Mucosa of descending colon (tissue), 3 donors: ENCODE measurements around the gene ZACN. TPM values are rescaled to one million over a fixed set of nuclear protein-coding genes. Genes with fewer than 3 reads are reported as not detected.

Experiments
- ATAC-seq: fragments of 200-7000 bp; cut with Tn5 transposase; one replicate; pipeline ENCODE4 v1.9.1; 2020; ENCODE audit warnings: mild to moderate bottlenecking, moderate library complexity
- DNase-seq, 3 donors: peaks; one replicate each; pipeline ENCODE4 v3.0.0-alpha.2; 2020
- H3K36me3 ChIP-seq: fragments of 200-600 bp; one replicate; pipeline ENCODE4 v1.8.0; 2021; ENCODE audit warnings: low read depth, mild to moderate bottlenecking
- H3K4me1 ChIP-seq: fragments of 200-600 bp; one replicate; pipeline ENCODE4 v1.8.0; 2021; ENCODE audit warnings: low read depth, mild to moderate bottlenecking
- H3K4me3 ChIP-seq: fragments of 200-600 bp; one replicate; pipeline ENCODE4 v1.8.0; 2021; ENCODE audit warnings: mild to moderate bottlenecking
- H3K9me3 ChIP-seq: fragments of 200-600 bp; one replicate; pipeline ENCODE4 v1.8.0; 2021; ENCODE audit warnings: mild to moderate bottlenecking
- intact Hi-C, 2 donors: fragments of 100-400 bp; cut with DNase I in 1 of 2; cut with micrococcal nuclease in 1 of 2; formaldehyde crosslinking; loops; one replicate each; pipeline versions ENCODE4 v1.11.0 to v1.11.1; 2022; cut with DNase I, micrococcal nuclease
- total RNA-seq, 3 donors: library from RNA; stranded (reverse); fragmentation: NEBNext Ultra II Directional in 2 of 3; extraction: Animal tissue kit (Norgen Biotek cat#: 25700) in 2 of 3; gene quantifications; one replicate each; pipeline versions ENCODE4 v1.2.1 to v1.2.4, GENCODE V29; 2021 to 2023
- TF ChIP-seq, protein P1 (sequence below): fragments of 200-600 bp; IDR thresholded peaks from one replicate; pipeline ENCODE4 v1.8.0; 2022; ENCODE audit warnings: antibody characterized with exemption, mild to moderate bottlenecking
- donor health status: DM: no; HTN: no; CAD: no; lungs with moderate emphysema.
- donor health status: DM: no; HTN: no; CAD: no.
- donor health status: DM: no; HTN: yes; CAD: no.

Gene ZACN
- total RNA-seq, 3 donors from 2014 or later = 1.4 TPM; not detected in 2

DNA sequence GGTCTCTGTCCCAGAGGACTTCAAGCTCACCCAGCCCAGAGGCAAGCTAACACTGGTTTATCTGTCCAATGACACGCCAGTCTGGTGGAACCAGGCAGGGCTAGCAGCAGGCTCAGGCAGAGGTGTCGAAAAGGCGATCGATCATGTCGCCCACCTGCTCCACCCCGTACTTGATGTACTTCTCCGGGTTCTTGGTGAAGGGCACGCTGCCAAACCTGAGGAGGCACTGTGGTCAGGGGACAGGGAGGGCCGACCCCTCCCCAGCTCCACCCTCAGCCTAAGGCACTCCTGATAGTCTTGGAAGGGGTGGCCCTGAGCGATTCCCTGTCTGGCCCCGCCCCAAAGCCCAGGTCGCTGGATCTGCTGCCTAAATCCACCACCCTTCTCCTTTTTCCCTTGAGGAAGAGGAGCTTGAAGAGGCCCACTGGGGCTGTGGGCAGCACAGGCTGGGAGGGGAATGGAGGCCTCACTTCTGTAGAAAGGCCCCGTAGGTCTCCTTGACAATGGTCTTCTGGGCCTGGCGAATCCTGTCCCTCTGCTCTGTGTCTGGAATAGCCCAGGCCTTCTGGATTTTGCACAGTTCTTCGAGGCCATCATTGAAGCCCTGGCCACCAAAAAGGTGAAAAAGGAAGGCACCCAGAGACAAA is 4.7 kb downstream of the ZACN start:
- Histone ChIP-seq H3K36me3 (no peaks in the 10 kb centered on the region), H3K4me3 (no peak overlapping the region), H3K9me3 (no peaks in the 10 kb centered on the region), H3K4me1 (no peaks in the 10 kb centered on the region)
- peak in 1 of 3 donors; percentile 39 for DNase-seq
- intact Hi-C loops = no loop called here
- ATAC-seq = no peak
- TF ChIP-seq, protein P1, sequence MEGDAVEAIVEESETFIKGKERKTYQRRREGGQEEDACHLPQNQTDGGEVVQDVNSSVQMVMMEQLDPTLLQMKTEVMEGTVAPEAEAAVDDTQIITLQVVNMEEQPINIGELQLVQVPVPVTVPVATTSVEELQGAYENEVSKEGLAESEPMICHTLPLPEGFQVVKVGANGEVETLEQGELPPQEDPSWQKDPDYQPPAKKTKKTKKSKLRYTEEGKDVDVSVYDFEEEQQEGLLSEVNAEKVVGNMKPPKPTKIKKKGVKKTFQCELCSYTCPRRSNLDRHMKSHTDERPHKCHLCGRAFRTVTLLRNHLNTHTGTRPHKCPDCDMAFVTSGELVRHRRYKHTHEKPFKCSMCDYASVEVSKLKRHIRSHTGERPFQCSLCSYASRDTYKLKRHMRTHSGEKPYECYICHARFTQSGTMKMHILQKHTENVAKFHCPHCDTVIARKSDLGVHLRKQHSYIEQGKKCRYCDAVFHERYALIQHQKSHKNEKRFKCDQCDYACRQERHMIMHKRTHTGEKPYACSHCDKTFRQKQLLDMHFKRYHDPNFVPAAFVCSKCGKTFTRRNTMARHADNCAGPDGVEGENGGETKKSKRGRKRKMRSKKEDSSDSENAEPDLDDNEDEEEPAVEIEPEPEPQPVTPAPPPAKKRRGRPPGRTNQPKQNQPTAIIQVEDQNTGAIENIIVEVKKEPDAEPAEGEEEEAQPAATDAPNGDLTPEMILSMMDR = no peak

DNA sequence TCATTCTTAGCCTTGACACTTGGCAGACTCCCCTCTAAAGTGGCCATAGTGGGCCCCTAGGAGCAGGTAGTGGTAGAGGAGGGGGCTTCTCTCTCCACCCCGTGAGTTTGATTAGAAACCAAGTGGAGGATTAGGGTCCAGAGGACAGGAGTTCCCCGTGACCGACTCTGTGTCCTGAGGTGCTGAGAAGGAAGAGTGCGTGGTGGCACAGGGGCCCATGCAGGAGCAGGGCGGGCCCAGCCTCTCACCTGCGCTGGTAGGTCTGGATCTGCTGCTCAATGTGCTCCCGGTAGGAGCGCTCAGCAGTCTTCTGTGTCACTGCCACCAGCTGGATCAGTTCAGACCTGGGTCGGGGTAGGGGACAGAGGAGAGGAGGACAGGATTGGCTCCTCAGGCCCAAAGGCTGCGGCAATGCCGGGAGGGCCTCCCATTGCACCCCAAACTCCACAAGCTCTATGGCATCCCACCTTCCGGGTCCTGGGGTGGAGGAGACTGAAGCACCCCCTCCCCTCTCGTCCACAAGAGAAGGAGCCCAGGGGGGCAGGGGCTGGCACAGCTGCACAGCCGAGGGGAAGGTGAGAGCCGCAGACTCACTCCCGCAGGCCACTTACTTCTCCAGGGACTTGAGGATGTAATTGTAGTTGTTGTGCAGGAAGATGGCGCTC is 6.2 kb downstream of the ZACN start:
- Histone ChIP-seq H3K4me1 (no peaks in the 10 kb centered on the region), H3K36me3 (no peaks in the 10 kb centered on the region), H3K4me3 (no peak overlapping the region), H3K9me3 (no peaks in the 10 kb centered on the region)
- ATAC-seq = no peak
- DNase-seq = no peak
- TF ChIP-seq, protein P1 = no peak
- intact Hi-C loops = no loop called here

DNA sequence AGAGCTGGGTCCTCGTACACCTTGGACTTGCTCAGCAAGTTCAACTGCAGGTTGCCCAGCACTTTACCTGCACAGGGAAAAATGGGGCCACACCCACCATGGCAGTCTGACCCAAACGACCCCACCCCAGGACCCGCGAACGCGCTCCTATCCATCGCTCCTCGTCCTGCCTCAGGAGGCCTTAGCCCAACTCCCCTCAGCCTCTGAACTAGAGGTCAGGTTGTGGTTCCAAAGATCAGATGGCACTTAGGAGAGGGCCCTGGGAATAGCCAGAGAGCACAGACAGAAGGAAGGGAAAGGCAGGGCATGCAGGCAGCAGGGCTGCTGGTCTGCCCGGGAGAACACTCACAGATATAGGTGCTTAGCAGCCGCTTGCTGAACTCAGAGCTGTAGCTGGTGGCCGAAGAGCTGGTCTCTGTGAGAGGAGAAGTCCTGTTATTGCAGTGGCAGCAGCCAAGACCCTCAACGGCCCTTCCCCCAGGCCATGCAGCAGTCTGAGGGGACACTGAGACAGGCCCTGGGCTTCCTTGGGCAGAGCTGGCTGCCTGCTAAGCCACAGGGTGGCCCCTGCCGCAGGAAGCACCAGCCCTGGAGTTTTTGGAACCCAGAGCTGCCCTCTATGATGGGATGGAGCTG is 6.9 kb downstream of the ZACN start:
- intact Hi-C loops = no loop called here
- H3K36me3 ChIP-seq = no peaks in the 10 kb centered on the region

DNA sequence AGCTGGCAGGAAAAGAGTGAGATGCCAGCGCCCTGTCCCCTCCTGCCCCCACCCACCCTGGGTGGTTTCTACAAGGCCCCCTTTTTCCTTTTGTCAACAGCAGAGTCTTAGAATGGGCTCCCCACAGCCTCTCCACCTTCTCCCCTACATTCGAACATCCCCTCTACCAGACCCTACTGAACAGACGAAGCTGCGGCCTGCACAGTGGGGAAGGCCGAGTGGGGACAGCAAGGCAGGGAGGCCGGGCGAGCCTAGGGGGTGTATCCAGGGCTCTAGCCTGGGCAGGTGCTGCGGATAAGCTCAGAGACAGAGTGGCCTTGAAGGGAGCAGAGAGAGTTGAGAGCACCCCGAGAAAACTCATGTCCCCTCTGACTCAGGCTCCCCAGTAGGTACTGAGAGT is 7.4 kb downstream of the ZACN start:
- Histone ChIP-seq H3K36me3 (no peaks in the 10 kb centered on the region), H3K4me1 (no peaks in the 10 kb centered on the region), H3K9me3 (no peaks in the 10 kb centered on the region), H3K4me3 (no peak overlapping the region)
- intact Hi-C loops = no loop called here
- TF ChIP-seq, protein P1 = no peak
- DNase-seq (peak in 1 of 3 donors; percentile 22), ATAC-seq (no peak)

More for the DNA sequence above, 6.9 kb downstream of the ZACN start:
- ATAC-seq = no peak
- H3K4me1 ChIP-seq = no peaks in the 10 kb centered on the region
- TF ChIP-seq, protein P1 = no peak
- H3K9me3 ChIP-seq = no peaks in the 10 kb centered on the region
- H3K4me3 ChIP-seq = no peak overlapping the region
- DNase-seq = no peak

DNA sequence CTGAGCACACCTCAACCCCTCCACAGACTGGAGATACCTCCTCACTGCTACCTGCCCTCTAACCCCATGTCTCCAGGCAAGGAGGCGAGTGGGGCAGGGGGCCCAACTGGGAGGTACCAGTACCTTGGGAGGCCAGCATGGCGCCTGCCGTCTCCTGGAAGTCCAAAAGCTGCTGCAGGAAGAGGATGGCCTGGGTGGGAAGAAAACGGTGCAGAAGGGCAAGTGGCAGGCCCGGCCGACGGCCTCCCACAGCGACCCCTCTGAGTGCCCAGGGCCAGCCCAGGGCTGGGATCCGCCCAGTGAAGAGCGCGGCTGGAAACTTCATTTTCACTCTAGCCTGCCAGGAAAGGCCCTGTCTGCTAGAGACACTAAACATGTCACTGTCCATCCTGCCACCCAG is 8.5 kb downstream of the ZACN start:
- no peaks in the 10 kb centered on the region for H3K36me3 ChIP-seq
- no peak for DNase-seq
- no peaks in the 10 kb centered on the region for H3K4me1 ChIP-seq
- intact Hi-C loops = no loop called here
- H3K4me3 ChIP-seq = no peak overlapping the region
- no peaks in the 10 kb centered on the region for H3K9me3 ChIP-seq
- TF ChIP-seq, protein P1 = no peak
- no peak for ATAC-seq
